ENCODE results near the gene LRRC4C. TPM values are rescaled to one million over a fixed set of nuclear protein-coding genes. Genes with fewer than 3 reads are reported as not detected.

The LRRC4C gene
- total RNA-seq, 1 donor from 2014 or later, result 0.23 TPM

- ATAC-seq, result peak; percentile 98
- no peak for DNase-seq (ENCODE audit: low spot score)
These were observed 125.2 kb downstream of the LRRC4C start for GRCh38 chr11:41334007-41334933.

- DNase-seq (ENCODE audit: low spot score) (no peak), ATAC-seq (no peak)
These were observed 126.1 kb downstream of the LRRC4C start for GRCh38 chr11:41333357-41333756.

- DNase-seq (ENCODE audit: low spot score), result no peak
- ATAC-seq, result no peak
These were observed 131.1 kb downstream of the LRRC4C start for GRCh38 chr11:41328324-41328723.

- no peak for DNase-seq (ENCODE audit: low spot score)
- ATAC-seq, result no peak
These were observed 136.0 kb downstream of the LRRC4C start for GRCh38 chr11:41323446-41323845.

GRCh38 chr11:41320653-41321052, 138.8 kb downstream of the LRRC4C start:
- no peak for ATAC-seq
- DNase-seq (ENCODE audit: low spot score), result no peak

GRCh38 chr11:41320238-41320637, 139.2 kb downstream of the LRRC4C start:
- no peak for ATAC-seq
- no peak for DNase-seq (ENCODE audit: low spot score)

GRCh38 chr11:41319434-41319833, 140.0 kb downstream of the LRRC4C start:
- no peak for DNase-seq (ENCODE audit: low spot score)
- no peak for ATAC-seq

- DNase-seq (ENCODE audit: low spot score), result no peak
- ATAC-seq, result no peak
These were observed 142.7 kb downstream of the LRRC4C start for GRCh38 chr11:41316751-41317150.

- no peak for ATAC-seq
- DNase-seq (ENCODE audit: low spot score), result no peak
These were observed 146.2 kb downstream of the LRRC4C start for GRCh38 chr11:41313226-41313625.

GRCh38 chr11:41309716-41310115, 149.7 kb downstream of the LRRC4C start:
- no peak for ATAC-seq
- no peak for DNase-seq (ENCODE audit: low spot score)

- ATAC-seq, result no peak
These were observed 150.3 kb downstream of the LRRC4C start for GRCh38 chr11:41309111-41309522.

GRCh38 chr11:41308286-41308685, 151.2 kb downstream of the LRRC4C start:
- DNase-seq (ENCODE audit: low spot score), result no peak

More at GRCh38 chr11:41309111-41309522, 150.3 kb downstream of the LRRC4C start:
- no peak for DNase-seq (ENCODE audit: low spot score)

GRCh38 chr11:41307296-41308080, 152.0 kb downstream of the LRRC4C start:
- DNase-seq (ENCODE audit: low spot score) (no peak), ATAC-seq (no peak)

More at GRCh38 chr11:41308286-41308685, 151.2 kb downstream of the LRRC4C start:
- no peak for ATAC-seq

- ATAC-seq (no peak), DNase-seq (ENCODE audit: low spot score) (no peak)
These were observed 153.0 kb downstream of the LRRC4C start for GRCh38 chr11:41306431-41306830.

- DNase-seq (ENCODE audit: low spot score) (no peak), ATAC-seq (no peak)
These were observed 158.4 kb downstream of the LRRC4C start for GRCh38 chr11:41301023-41301422.

- DNase-seq (ENCODE audit: low spot score) (no peak), ATAC-seq (peak; percentile 76)
These were observed 170.0 kb downstream of the LRRC4C start for GRCh38 chr11:41289408-41289807.

- no peak for DNase-seq (ENCODE audit: low spot score)
- ATAC-seq, result no peak
These were observed 172.7 kb downstream of the LRRC4C start for GRCh38 chr11:41286751-41287150.

GRCh38 chr11:41284354-41284753, 175.1 kb downstream of the LRRC4C start:
- DNase-seq (ENCODE audit: low spot score) (no peak), ATAC-seq (no peak)

GRCh38 chr11:41283191-41283930, 176.1 kb downstream of the LRRC4C start:
- DNase-seq (ENCODE audit: low spot score), result no peak

GRCh38 chr11:41282395-41282794, 177.1 kb downstream of the LRRC4C start:
- no peak for DNase-seq (ENCODE audit: low spot score)
- ATAC-seq, result no peak

More at GRCh38 chr11:41283191-41283930, 176.1 kb downstream of the LRRC4C start:
- no peak for ATAC-seq

Data from left lobe of liver (tissue), 2 donors.